ENCODE data around the gene SCYGR1.
"Not testable (repeated sequence)": the region's sequence is repeated elsewhere in the genome, so short reads cannot be mapped to it uniquely, and the experiment has no call there.

Gene SCYGR1

GRCh38 chr2:227387583-227387982 lies at the start of gene SCYGR1:
Gene SCYGR1, minus strand, starts transcription at chr2:227387949. Its CDS starts 0 bp downstream, at chr2:227387949.
- not testable (repeated sequence) for DNase-seq

GRCh38 chr2:227436436-227437174 lies 48.9 kb upstream of the SCYGR1 start:
- DNase-seq = no peak

- no peak for DNase-seq
These were observed 45.4 kb upstream of the SCYGR1 start for GRCh38 chr2:227433171-227433570.

DNA sequence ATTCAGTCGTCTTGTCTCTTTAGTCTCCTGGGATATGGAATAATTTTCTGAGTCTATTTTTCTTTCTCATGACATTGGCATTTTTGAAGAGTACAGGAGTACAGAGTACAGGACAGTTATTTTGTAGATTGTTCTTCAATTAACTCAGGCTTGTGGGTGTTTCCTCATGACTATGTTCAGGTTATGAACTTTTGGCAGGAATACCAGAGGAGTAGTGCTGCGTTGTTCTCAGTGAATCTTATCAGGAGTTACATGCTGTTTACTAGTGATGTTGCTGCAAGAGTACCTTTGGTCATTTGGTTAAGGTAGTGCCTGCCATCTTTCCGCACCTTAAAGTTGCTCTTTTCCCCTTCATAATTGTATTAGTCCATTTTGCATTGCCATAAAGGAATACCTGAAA lies 42.9 kb upstream of the SCYGR1 start:
- DNase-seq = no peak

GRCh38 chr2:227428731-227429285 lies 41.1 kb upstream of the SCYGR1 start:
- DNase-seq = no peak

- no peak for DNase-seq
These were observed 36.1 kb upstream of the SCYGR1 start for GRCh38 chr2:227423656-227424499.

DNA sequence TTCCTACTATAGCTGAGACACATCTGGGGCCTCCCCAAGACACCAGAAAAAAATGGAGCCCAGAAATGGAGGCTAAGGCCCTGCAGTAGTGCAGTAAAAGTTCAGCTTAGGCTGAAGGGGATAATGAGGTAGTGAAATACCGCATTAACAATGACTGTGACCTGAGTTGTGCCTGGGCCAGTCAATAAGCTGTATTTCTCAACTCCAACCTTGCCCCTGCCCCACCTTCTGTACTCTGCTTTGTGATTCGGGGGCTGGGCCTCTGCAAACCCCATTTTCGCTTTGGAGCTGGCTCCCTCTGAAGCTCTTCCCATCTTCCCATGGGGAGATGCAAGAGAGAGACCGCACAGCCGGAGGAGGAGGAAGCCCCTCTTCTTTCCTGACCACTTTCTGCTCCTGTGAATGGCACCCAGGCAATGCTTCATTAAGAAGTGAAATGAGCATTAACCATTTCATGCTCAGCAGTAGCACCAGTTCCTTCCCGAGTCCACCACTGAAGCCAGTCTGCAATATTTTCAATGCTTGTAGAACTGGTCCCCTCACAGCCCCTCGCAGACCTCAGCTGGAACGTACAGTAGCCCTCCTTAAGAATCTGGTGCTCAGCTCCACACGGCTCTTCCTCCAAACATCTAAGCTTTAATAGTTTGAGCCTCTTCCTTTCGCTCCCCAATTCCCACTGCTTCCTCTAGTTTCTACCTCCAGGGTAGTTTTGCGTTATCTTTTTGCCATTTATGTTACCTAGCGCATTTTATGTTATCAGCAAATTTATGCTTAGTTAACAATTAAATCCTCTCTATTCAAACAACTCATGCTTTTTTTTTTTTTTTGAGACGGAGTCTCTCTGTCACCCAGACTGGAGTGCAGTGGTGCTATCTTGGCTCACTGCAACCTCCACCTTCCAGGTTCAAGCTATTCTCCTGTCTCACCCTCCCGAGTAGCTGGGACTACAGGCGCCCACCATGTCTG lies 32.6 kb upstream of the SCYGR1 start:
- no peak for DNase-seq

DNA sequence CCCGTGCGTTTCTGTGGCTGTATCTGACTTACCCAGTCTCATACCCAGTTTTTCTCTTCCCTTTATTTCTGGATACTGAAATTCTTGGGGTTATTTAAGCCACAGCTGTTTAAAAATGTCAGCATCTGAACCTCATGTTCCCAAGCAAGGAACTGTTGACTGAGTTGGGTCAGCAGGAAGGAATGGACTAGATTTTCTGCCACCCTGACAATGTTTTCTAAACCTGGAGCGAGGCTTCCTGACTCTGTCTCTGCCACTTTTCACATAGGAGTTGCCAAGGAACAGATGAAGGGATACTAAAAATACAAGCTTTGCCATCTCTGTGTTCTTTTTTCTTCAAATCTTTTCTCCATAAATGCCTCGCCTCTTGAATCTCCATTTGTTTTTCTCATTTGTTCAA lies 29.0 kb upstream of the SCYGR1 start:
- DNase-seq = no peak

GRCh38 chr2:227415538-227416424 lies 28.0 kb upstream of the SCYGR1 start:
- DNase-seq = no peak

- DNase-seq = no peak
These were observed 27.1 kb upstream of the SCYGR1 start for GRCh38 chr2:227414846-227415245.

DNA sequence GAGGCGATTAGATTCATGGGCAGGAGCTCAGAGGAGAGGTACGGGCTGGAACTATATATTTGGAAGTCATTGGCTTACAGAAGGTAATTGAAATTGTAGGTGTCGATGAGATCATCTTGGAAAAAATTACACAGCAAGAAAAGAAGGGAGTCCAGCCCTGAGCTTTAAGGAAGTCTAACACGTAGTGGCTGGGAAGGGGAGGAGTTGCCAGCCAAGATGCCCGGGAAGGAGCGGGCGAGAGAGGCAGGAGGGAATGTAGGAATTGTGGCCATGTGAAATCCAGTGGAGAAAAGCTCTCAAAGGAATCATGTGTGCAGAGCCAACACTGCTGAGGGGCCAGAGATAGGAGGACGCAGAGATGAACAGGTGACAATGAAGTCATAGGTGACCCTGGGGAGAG lies 25.6 kb upstream of the SCYGR1 start:
- no peak for DNase-seq

DNA sequence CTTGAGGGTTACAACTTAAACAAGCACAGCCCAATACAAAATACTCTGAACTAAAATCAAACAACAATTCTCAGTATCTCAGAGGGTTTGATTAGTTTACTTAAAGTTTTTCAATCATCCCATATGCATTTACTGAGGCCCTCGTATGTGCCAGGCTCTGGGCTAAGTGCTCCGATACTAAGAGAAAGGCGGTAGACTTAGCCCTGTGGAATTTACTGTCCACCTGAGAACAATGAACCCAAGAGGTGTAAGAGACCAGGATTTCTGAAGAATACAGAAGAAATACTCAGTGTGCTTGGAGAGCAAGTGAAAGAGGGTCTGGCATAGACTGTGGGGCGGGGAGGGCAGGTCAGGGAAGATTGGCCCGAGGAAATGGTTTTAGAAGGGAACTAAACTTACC lies 25.1 kb upstream of the SCYGR1 start:
- DNase-seq = no peak

DNA sequence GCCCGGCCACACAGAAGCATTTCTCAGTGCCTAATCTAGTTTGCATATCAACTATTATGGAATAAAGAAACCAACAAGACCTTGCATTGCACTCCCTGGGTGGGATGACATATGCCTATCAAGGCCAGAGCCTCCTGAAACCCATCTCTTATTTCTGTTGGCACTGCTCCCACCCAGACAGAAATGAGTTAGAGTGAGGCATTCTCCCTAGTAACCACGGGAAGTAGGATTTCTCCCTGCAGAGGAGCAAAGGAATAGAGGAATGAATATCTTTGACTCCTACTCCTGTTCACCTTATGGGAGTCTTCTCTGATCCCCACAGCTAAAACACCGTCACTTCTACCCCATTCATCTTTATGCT lies 24.2 kb upstream of the SCYGR1 start:
- no peak for DNase-seq

DNA sequence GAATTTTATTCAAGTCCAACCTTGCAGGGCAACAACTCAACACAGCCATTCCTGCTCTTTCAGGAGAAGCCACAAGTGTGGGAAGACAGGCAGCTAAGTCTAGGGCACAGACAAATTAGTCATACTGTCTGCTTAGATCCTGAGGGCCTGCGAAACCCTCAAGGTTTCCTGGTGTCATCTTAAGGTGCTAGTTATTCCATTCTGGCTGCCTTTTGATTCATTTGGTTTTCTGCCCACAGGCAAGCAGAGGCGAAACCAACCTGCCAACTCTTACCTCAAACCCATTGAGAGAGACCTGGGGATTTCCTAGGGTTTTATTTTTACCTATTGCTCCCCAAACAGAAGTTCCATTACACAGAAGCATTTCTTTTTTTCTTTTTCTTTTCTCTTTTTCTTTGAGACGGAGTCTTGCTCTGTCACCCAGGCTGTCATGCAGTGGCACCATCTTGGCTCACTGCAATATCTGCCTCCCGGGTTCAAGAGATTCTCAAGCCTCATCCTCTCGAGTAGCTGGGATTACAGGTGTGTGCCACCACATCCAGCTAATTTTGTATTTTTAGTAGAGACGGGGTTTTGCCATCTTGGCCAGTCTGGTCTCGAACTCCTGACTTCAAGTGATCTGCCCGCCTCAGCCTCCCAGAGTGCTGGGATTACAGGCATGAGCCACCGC lies 23.7 kb upstream of the SCYGR1 start:
- no peak for DNase-seq

- DNase-seq = no peak
These were observed 22.4 kb upstream of the SCYGR1 start for GRCh38 chr2:227410191-227410590.

DNA sequence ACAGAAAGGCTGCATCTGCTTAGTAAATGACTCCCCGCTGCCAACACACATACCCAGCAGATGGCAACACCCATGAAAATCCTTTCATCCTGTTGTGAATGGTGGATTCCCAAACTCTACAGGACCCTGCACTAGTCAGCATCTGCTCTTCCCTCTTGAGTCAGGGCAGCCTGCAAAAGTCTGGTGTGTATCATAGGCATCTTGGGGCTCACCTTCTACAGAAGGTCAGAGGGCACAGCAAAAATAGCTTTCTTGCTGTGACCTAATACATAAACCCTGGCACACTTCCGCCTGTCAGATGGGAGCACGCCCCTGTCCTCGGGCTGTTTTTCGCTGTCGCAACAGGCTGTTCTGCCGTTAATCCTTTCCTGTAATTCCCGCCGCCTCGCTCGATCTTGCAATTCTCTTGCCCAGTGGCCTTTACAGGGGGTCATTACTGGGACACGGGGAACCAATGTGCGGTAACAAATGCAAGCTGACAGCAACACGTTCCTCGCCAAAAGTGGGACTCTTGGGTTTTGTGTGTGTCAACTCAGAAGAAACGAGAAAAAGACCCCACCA lies 19.9 kb upstream of the SCYGR1 start:
- no peak for DNase-seq

DNA sequence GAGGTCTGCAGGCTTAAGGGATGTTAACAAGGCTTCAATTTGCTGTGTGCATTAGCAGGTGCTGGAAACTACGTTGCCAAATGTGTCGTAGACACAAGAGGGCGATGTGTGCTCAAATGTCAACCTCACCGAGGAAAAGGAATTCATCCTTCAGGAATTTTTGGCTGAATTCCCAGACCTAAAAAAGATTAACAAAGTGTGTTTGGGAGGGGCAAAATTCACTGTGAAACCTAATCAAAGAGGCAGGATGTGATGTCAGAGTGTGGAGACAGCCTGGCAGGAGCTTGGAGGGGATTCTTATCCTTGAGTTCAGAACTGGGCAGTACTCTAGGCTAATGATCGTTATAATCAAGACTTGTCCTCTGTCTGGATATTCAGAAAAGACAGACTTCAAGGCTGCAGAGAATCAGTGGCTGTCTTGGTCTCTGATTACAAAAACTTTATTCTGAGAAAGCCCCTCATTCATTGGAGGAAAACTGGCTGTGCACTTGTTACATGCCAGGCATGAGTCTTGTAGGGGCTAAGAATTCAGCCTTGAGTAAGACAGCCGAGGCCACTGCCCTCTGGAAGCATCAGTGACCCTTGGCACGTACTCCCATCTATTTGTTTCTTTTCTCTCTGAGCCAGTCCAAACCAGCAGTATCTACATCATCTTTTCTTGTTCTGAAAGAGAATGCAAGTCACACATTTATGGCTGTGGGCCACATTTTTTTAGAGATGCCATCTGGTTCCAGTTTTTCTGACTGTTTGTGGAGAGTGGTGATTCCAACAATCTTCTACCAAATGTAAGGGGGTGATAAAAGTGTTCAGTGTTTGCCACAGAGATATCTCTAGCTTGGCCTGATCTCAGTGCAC lies 18.7 kb upstream of the SCYGR1 start:
- peak; percentile 6 for DNase-seq

GRCh38 chr2:227404585-227405271 lies 17.0 kb upstream of the SCYGR1 start:
- no peak for DNase-seq

DNA sequence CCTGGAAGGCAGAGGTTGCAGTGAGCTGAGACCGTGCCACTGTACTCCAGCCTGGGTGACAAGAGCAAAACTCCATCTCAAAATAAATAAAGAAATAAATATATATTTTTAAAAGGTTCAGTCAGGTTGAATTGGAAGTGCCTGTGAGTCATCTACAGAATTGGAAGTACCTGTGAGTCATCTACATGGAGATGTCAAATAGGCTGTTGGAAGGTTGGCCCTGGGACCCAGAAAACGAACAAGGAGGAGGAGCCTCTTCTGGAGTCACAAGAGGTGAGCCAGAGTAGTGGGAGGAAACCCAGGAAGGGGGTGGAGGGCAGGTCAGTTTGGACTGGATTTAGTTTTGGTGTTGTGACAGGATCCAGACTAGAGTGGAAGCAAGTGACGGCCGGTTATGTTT lies 15.2 kb upstream of the SCYGR1 start:
- DNase-seq = no peak

Measured in NCI-H1436 (cell line).